Subcutaneous adipose tissue (tissue), 4 donors: ENCODE results near the gene NISCH. TPM values are rescaled to one million over a fixed set of nuclear protein-coding genes. Genes with fewer than 3 reads are reported as not detected.

Experiments
- CTCF ChIP-seq: fragments of 450-650 bp; IDR thresholded peaks from one replicate; pipeline ENCODE4 v1.5.1; 2016; ENCODE audit warnings: low read depth, mild to moderate bottlenecking, control low read depth, antibody characterized with exemption, moderate library complexity
- total RNA-seq, 4 donors: library from RNA; depleted of rRNA; stranded (reverse); fragments of >200 nt; gene quantifications; one replicate each; pipeline ENCODE4 v1.1.0, GENCODE V29; 2016

NISCH gene
- total RNA-seq, 4 donors from 2014 or later, result 52.7 to 105 (median 71.5) TPM

- TF ChIP-seq CTCF, result no peak
Measured at GRCh38 chr3:52516509-52517195, 61.2 kb downstream of the NISCH start.

DNA sequence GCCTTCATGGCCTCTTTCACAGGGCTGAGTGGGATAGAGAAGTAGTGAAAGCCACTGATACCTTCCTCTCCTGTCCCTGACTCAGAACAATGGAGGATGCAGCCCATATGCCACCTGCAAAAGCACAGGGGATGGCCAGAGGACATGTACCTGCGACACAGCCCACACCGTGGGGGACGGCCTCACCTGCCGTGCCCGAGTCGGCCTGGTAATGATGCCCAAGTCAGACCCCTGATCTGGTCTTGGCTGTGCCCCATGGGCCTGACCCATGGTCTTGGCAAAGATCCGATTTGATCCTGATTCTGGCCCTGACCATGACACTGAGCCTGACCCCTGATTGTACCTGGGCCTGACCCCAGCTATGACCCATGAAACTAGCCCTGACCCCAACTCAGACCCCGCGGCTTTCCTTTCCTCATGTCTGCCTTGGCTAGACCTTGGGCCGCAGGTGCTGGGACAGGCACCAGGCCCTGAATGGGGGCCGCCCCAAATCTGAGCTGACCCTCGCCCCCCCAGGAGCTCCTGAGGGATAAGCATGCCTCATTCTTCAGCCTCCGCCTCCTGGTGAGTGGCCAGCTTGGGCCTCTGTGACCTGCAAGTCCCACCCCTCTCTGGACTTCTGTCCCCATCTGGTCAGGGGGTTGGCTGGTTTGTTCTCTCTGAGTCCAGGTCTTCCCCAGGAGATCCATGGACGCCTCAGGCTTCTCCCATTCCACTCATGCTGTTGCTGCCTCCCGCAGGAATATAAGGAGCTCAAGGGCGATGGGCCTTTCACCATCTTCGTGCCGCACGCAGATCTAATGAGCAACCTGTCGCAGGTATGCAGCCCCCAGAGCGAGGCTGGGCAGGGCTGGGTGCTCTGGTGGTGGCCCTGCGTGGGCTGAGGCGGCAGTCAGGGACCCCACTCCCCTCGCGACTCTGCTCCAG is 62.7 kb downstream of the NISCH start:
- TF ChIP-seq CTCF, result no peak

DNA sequence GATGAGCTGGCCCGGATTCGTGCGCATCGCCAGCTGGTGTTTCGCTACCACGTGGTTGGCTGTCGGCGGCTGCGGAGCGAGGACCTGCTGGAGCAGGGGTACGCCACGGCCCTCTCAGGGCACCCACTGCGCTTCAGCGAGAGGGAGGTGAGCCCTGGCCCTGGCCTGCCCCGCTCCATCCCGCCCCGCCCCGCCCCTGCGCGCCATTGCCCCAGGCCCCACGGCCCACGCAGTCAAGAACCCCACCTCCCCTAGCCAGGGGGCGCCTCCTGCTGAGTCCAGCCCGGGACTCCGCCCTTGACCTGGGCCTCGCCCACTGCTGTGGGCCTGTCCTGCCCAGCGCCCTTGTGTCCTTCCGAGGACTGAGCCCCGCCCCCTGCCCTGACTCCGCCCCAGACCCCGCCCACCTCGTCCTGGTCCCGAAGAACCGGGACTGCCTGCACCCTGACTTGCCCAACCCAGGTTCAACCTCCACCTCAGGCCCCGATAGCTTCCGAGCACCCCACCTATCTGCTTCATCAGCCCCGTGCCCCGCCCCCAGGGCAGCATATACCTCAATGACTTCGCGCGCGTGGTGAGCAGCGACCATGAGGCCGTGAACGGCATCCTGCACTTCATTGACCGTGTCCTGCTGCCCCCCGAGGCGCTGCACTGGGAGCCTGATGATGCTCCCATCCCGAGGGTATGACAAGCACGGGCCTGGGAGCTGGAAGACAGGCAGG is 63.5 kb downstream of the NISCH start:
- TF ChIP-seq CTCF, result no peak

- TF ChIP-seq CTCF, result no peak
Measured at GRCh38 chr3:52519445-52520140, 64.2 kb downstream of the NISCH start.

DNA sequence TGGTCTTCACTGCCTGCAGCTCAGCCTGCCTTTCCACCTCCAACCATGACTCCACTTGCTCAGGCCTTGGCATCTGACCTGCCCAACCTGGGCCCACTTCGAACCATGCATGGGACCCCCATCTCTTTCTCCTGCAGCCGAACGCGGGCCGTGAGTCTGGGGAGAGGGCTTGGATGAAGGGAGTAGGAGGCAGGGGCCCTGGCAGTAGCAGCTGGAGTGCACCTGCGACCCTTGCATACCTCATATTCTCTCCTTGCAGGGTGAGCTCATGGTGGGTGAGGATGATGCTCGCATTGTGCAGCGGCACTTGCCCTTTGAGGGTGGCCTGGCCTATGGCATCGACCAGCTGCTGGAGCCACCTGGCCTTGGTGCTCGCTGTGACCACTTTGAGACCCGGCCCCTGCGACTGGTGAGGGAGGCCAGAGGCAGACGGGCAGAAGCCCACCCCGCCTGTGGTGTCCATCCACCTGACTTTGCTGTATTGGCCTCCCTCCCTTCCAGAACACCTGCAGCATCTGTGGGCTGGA is 64.8 kb downstream of the NISCH start:
- TF ChIP-seq CTCF, result no peak

DNA sequence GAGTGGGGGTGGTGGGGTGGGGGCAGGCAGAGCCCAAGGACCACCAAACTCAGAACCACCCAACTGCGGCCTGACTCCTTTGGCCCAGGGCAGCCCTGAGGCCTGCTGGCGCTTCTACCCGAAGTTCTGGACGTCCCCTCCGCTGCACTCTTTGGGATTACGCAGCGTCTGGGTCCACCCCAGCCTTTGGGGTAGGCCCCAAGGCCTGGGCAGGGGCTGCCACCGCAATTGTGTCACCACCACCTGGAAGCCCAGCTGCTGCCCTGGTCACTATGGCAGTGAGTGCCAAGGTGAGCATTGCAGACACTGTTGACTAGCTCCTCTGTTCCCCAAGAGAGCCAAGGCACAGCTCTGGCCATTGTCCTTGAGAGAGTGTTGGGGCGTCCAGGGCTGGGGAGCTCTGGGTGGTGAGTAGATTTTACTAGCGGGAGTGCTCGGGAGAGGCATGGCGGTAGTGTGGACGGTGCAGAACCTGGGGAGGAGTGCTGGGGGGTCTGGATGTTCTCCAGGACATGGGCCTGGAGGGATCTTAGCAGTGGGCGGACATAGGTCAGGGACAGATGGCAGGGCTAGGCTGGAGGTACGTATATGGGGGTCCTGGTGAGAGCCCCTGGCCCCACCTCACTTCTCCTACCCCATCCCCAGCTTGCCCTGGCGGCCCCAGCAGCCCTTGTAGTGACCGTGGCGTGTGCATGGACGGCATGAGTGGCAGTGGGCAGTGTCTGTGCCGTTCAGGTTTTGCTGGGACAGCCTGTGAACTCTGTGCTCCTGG is 65.5 kb downstream of the NISCH start:
- no peak for TF ChIP-seq CTCF
